CD4-positive, alpha-beta T cell (primary cell): ENCODE measurements around the gene MAP3K20. TPM values are rescaled to one million over a fixed set of nuclear protein-coding genes. Genes with fewer than 3 reads are reported as not detected.

Experiments used
- ATAC-seq: fragments of 200-7000 bp; cut with Tn5 transposase; one replicate; pipeline ENCODE4 v1.10.0; 2022; ENCODE audit warnings: mild to moderate bottlenecking; ENCODE audit not compliant: poor library complexity
- CTCF ChIA-PET: fragments of 350-600 bp; sonication (Branson Sonifier 250); formaldehyde crosslinking; loops from one replicate; lab custom pipeline; 2021; ENCODE audit warnings: antibody characterized with exemption, inconsistent platforms; lab: Charles Lee
- POLR2A ChIA-PET: fragments of 350-600 bp; sonication (Branson Sonifier 250); formaldehyde crosslinking; loops from one replicate; lab custom pipeline; 2021; ENCODE audit warnings: antibody characterized with exemption, inconsistent platforms; lab: Charles Lee
- DNase-seq, 14 experiments: peaks; one replicate each; pipeline ENCODE4 v3.0.0-alpha.2; 2013 to 2020; ENCODE audit warnings: mixed read lengths in 2 of 14
- H3K27ac ChIP-seq, 2 donors: one replicate each; pipeline versions ENCODE4 v1.5.1 to v1.7.0; 2013; ENCODE audit warnings: low read length in 2 of 2, low read depth in 1 of 2, mild to moderate bottlenecking in 1 of 2
- H3K27me3 ChIP-seq, 2 experiments: 1 replicate in 1 of 2; 2 replicates in 1 of 2; pipeline versions ENCODE4 v1.6.1 to v1.7.0; 2013; ENCODE audit warnings: low read length in 2 of 2, control low read depth in 1 of 2, mild to moderate bottlenecking in 1 of 2, moderate library complexity in 1 of 2; ENCODE audit not compliant: insufficient read depth in 2 of 2, control insufficient read depth in 1 of 2
- H3K36me3 ChIP-seq: one replicate; pipeline ENCODE4 v1.6.1; 2013; ENCODE audit warnings: low read length, control low read depth; ENCODE audit not compliant: insufficient read depth
- H3K4me1 ChIP-seq: one replicate; pipeline ENCODE4 v1.6.1; 2013; ENCODE audit warnings: low read length, control low read depth; ENCODE audit not compliant: insufficient read depth
- H3K4me3 ChIP-seq: one replicate; pipeline ENCODE4 v1.5.1; 2013; ENCODE audit warnings: mild to moderate bottlenecking, low read length, moderate library complexity
- H3K9me3 ChIP-seq, 2 experiments: 1 replicate in 1 of 2; 2 replicates in 1 of 2; pipeline versions ENCODE4 v1.6.1 to v1.7.0; 2013; ENCODE audit warnings: low read length in 2 of 2, mild to moderate bottlenecking in 2 of 2, control low read depth in 1 of 2, moderate library complexity in 1 of 2; ENCODE audit not compliant: control insufficient read depth in 1 of 2, insufficient read depth in 1 of 2
- H3K27ac Mint-ChIP-seq: one replicate; pipeline ENCODE4 v1.8.0; 2020; ENCODE audit warnings: mixed read lengths
- H3K27me3 Mint-ChIP-seq: one replicate; pipeline ENCODE4 v1.8.0; 2021; ENCODE audit warnings: mixed read lengths
- H3K36me3 Mint-ChIP-seq: one replicate; pipeline ENCODE4 v1.8.0; 2021; ENCODE audit warnings: low read depth, mixed read lengths
- H3K4me1 Mint-ChIP-seq: one replicate; pipeline ENCODE4 v1.8.0; 2021; ENCODE audit warnings: low read depth, mixed read lengths
- H3K4me3 Mint-ChIP-seq: one replicate; pipeline ENCODE4 v1.8.0; 2020; ENCODE audit warnings: mild to moderate bottlenecking, mixed read lengths
- H3K9me3 Mint-ChIP-seq: one replicate; pipeline ENCODE4 v1.8.0; 2020; ENCODE audit warnings: mixed read lengths
- intact Hi-C, 2 experiments: fragments of 100-400 bp; cut with DNase I in 1 of 2; cut with micrococcal nuclease in 1 of 2; formaldehyde crosslinking; loops; one replicate each; pipeline versions ENCODE4 v1.15.1 to v1.9.0; 2023 to 2025; cut with DNase I, micrococcal nuclease
- total RNA-seq, 174 experiments: library from RNA in 2 of 174; stranded (reverse) in 2 of 174; gene quantifications; one replicate each; pipeline ENCODE4 v1.2.3 and lab custom pipeline; 2021 to 2026
- TF ChIP-seq, protein P1 (sequence below): fragments of 200-600 bp; IDR thresholded peaks from one replicate; pipeline ENCODE4 v1.8.0; 2022; ENCODE audit warnings: antibody characterized with exemption, mild to moderate bottlenecking

Gene MAP3K20
- total RNA-seq, 2 experiments from 2014 or later: 0.36 to 0.39 TPM

GRCh38 chr2:173053043-173053699 lies 22.5 kb upstream of the MAP3K20 start:
- H3K36me3 ChIP-seq: no peaks in the 10 kb centered on the region
- TF ChIP-seq, protein P1, sequence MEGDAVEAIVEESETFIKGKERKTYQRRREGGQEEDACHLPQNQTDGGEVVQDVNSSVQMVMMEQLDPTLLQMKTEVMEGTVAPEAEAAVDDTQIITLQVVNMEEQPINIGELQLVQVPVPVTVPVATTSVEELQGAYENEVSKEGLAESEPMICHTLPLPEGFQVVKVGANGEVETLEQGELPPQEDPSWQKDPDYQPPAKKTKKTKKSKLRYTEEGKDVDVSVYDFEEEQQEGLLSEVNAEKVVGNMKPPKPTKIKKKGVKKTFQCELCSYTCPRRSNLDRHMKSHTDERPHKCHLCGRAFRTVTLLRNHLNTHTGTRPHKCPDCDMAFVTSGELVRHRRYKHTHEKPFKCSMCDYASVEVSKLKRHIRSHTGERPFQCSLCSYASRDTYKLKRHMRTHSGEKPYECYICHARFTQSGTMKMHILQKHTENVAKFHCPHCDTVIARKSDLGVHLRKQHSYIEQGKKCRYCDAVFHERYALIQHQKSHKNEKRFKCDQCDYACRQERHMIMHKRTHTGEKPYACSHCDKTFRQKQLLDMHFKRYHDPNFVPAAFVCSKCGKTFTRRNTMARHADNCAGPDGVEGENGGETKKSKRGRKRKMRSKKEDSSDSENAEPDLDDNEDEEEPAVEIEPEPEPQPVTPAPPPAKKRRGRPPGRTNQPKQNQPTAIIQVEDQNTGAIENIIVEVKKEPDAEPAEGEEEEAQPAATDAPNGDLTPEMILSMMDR: no peak
- Mint-ChIP-seq H3K4me1 (no peaks in the 10 kb centered on the region), H3K36me3 (no peaks in the 10 kb centered on the region), H3K9me3 (no peaks in the 10 kb centered on the region), H3K4me3 (no peak overlapping the region), H3K27ac (no peak overlapping the region), H3K27me3 (peaks cover 6% of the 10 kb centered on the region)
- H3K9me3 ChIP-seq: no peaks in the 10 kb centered on the region
- no peak overlapping the region for H3K4me3 ChIP-seq
- no peak for DNase-seq
- no peak overlapping the region for H3K27ac ChIP-seq
- ATAC-seq: no peak
- ChIA-PET CTCF (no interaction called here), POLR2A (no interaction called here)
- intact Hi-C loops: no loop called here
- H3K27me3 ChIP-seq: no peaks in the 10 kb centered on the region
- no peaks in the 10 kb centered on the region for H3K4me1 ChIP-seq

- Histone ChIP-seq H3K4me1 (no peaks in the 10 kb centered on the region), H3K4me3 (no peak overlapping the region), H3K9me3 (no peaks in the 10 kb centered on the region), H3K27me3 (peaks cover 0 to 2% of the 10 kb centered on the region in 2 experiments), H3K27ac (no peak overlapping the region), H3K36me3 (no peaks in the 10 kb centered on the region)
- no peaks in the 10 kb centered on the region for H3K4me1 Mint-ChIP-seq
- CTCF ChIA-PET: no interaction called here
- ATAC-seq: no peak
- POLR2A ChIA-PET: no interaction called here
- TF ChIP-seq, protein P1: no peak
- DNase-seq: no peak
- no peak overlapping the region for H3K4me3 Mint-ChIP-seq
- no peak overlapping the region for H3K27ac Mint-ChIP-seq
- peaks cover 6% of the 10 kb centered on the region for H3K27me3 Mint-ChIP-seq
- intact Hi-C loops: no loop called here
- H3K36me3 Mint-ChIP-seq: no peaks in the 10 kb centered on the region
- H3K9me3 Mint-ChIP-seq: no peaks in the 10 kb centered on the region
Measured at GRCh38 chr2:173054466-173054865, 21.2 kb upstream of the MAP3K20 start.

DNA sequence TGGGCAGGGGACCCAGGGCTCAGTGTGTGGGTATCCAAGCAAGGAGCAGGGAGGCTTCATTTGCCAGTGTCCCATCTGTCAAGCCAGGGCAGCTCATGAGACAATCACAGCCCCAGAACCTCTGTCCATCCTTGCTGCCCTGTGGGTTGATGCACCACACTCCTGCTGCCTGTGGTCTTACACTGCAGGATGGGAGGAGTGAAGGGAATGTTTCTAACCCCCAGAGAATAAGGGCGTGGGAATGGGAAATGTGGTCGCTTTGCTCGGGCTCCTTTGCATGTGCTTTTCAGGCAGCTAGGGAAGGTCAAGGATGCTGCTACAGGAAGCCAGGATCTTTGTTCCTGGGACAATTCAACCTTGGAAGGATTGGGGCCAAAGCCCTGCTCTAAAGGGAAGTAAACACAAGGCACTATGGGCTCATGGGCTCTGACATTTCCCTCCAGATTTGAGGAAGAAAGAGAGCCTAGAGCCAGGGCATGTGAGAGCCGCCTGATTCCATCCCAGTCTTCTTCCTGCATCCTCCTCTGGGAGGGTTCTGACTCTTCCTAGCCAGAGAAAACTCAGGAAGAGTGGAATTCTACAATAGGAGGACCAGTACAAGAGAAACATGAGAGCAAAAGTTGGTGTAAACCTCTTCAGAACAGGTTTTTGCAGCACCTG lies 18.8 kb upstream of the MAP3K20 start:
- H3K27me3 ChIP-seq: peaks cover 0 to 2% of the 10 kb centered on the region in 2 experiments
- ATAC-seq (no peak), DNase-seq (no peak)
- no peaks in the 10 kb centered on the region for H3K9me3 ChIP-seq
- Mint-ChIP-seq H3K4me1 (no peaks in the 10 kb centered on the region), H3K27ac (no peak overlapping the region), H3K36me3 (no peaks in the 10 kb centered on the region), H3K27me3 (peaks cover 6% of the 10 kb centered on the region), H3K9me3 (no peaks in the 10 kb centered on the region), H3K4me3 (no peak overlapping the region)
- H3K4me1 ChIP-seq: no peaks in the 10 kb centered on the region
- no peak overlapping the region for H3K27ac ChIP-seq
- H3K4me3 ChIP-seq: no peak overlapping the region
- POLR2A ChIA-PET: interaction anchor here (1.4 kb wide), 1 partner anchor 21 kb away, joined by 3 read pairs; no protein-coding TSS in a partner anchor
- H3K36me3 ChIP-seq: no peaks in the 10 kb centered on the region
- CTCF ChIA-PET: no interaction called here
- TF ChIP-seq, protein P1: no peak
- intact Hi-C loops: no loop called here
